ENCODE data around the gene EPHX1. TPM values are rescaled to one million over a fixed set of nuclear protein-coding genes. Genes with fewer than 3 reads are reported as not detected.

Gene EPHX1
- total and polyA plus RNA-seq, 2 donors (not counting 1 experiment from before 2014, with no cell fraction given) = 0.75 to 4.2 TPM

DNA sequence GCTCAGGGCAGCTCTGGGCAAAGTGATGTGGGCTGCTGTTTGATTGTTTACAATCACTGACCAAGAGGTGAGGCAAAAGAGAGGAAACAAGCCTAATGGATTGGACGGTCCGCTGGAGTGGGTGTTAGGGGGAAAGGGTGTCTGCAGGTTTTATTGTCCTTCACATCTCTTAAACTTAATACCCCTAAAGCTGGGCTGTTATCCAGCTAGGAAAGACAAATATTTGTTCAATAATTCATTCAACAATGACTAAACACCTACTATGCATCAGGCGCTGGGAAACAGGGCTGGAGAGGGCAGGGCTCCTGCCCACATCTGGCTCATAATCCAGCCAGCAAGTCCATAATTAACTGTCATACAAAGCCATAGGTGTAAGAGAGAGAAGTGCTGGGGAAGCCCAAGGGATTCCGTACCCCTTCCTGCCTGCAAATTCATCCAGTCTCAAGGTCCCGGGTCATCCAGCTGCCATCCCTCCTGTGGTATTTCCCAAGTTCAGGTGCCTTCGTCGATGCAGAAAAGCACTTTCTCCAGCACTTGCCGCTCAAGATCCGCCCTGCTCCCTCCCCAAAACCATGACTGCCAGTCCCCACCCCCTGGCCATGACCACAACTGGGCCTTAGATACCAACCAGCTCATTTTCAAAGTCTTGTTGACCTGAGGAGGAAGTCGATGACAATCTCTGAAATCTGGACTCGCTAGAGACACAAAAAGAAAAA lies 61.6 kb downstream of the EPHX1 start:
- Mint-ChIP-seq H3K4me1 (peaks cover 7% of the 10 kb centered on the region), H3K27ac (no peak overlapping the region), H3K27me3 (no peaks in the 10 kb centered on the region), H3K9me3 (ENCODE audit: insufficient read depth) (no peaks in the 10 kb centered on the region), H3K4me3 (no peak overlapping the region)
- Histone ChIP-seq H3K9ac (ENCODE audit: low read length) (no peak overlapping the region), H3K27me3 (replicated peaks in 1 of 4; ENCODE audit: control extremely low read depth in 1 of 4, control insufficient read depth in 3 of 4, insufficient read depth in 4 of 4, low read length in 3 of 4) (no peaks in the 10 kb centered on the region), H3K4me2 (replicated peaks; ENCODE audit: low read depth, low read length, poor library complexity, severe bottlenecking) (no peak overlapping the region), H3K79me2 (ENCODE audit: control insufficient read depth, insufficient read depth, low read length) (peaks cover 18% of the 10 kb centered on the region), H4K20me1 (ENCODE audit: control insufficient read depth, insufficient read depth, low read length, poor library complexity, severe bottlenecking) (peaks cover 47% of the 10 kb centered on the region), H2AFZ (ENCODE audit: insufficient read depth, low read depth, low read length, poor library complexity, severe bottlenecking) (no peak overlapping the region), H3K27ac (ENCODE audit: low read length in 2 of 2) (no peak overlapping the region), H3K4me1 (ENCODE audit: control insufficient read depth in 2 of 2, insufficient read depth in 2 of 2, low read length in 2 of 2) (peaks cover 2 to 6% of the 10 kb centered on the region in 2 donors), H3K36me3 (replicated peaks in 1 of 2; ENCODE audit: control extremely low read depth in 1 of 2, control insufficient read depth in 1 of 2, extremely low read depth in 1 of 2, insufficient read depth in 2 of 2, low read length in 1 of 2) (peaks cover 1 to 83% of the 10 kb centered on the region in 2 experiments), H3K9me3 (ENCODE audit: control extremely low read depth in 1 of 3, control insufficient read depth in 2 of 3, insufficient read depth in 1 of 3, low read length in 2 of 3) (no peaks in the 10 kb centered on the region), H3K4me3 (ENCODE audit: control extremely low read depth in 1 of 5, extremely low read depth in 1 of 5, insufficient read depth in 1 of 5, low read depth in 2 of 5, low read length in 4 of 5) (no peak overlapping the region)
- ChIA-PET POLR2A (no interaction called here), CTCF (interaction anchor here (1.0 to 1.6 kb wide), 6 partner anchors 10 to 40 kb away, joined by 3 to 5 read pairs (median 4); partner anchors contain the start of gene TMEM63A)
- intact Hi-C loops (cut with micrococcal nuclease) = no loop called here
- TF ChIP-seq, protein P1, sequence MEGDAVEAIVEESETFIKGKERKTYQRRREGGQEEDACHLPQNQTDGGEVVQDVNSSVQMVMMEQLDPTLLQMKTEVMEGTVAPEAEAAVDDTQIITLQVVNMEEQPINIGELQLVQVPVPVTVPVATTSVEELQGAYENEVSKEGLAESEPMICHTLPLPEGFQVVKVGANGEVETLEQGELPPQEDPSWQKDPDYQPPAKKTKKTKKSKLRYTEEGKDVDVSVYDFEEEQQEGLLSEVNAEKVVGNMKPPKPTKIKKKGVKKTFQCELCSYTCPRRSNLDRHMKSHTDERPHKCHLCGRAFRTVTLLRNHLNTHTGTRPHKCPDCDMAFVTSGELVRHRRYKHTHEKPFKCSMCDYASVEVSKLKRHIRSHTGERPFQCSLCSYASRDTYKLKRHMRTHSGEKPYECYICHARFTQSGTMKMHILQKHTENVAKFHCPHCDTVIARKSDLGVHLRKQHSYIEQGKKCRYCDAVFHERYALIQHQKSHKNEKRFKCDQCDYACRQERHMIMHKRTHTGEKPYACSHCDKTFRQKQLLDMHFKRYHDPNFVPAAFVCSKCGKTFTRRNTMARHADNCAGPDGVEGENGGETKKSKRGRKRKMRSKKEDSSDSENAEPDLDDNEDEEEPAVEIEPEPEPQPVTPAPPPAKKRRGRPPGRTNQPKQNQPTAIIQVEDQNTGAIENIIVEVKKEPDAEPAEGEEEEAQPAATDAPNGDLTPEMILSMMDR (IDR thresholded peaks at IDR 0.05) = no peak
- no peak for TF ChIP-seq EZH2 (IDR thresholded peaks at IDR 0.05; ENCODE audit: borderline replicate concordance, insufficient read depth, low read depth, low read length, poor library complexity, severe bottlenecking)
- no peak for DNase-seq
- WGBS (ENCODE audit: insufficient coverage) = 91% methylated on average over 6 of the region's 11 CpGs
- no peak for ATAC-seq (ENCODE audit: low read depth)

DNA sequence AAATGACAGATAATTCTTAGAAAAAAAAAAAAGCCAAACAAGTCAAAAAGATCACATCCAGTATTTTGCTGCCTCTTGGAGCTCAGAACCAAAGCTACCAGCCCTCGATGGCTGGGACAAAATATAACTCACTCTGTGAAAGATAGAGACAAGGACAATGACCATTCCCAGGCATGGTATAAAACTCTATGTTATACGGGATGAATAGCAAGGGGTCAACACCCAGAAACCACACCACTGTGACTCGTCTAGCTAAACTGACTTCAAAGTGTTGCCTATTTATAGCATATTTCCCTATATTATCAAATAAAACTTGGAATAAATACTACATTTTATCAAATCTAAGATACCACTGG lies 62.1 kb downstream of the EPHX1 start:
- H4K20me1 ChIP-seq (ENCODE audit: control insufficient read depth, insufficient read depth, low read length, poor library complexity, severe bottlenecking) = peaks cover 47% of the 10 kb centered on the region
- H3K9me3 ChIP-seq (ENCODE audit: control extremely low read depth in 1 of 3, control insufficient read depth in 2 of 3, insufficient read depth in 1 of 3, low read length in 2 of 3) = no peaks in the 10 kb centered on the region
- no peak overlapping the region for H2AFZ ChIP-seq (ENCODE audit: insufficient read depth, low read depth, low read length, poor library complexity, severe bottlenecking)
- WGBS (ENCODE audit: insufficient coverage) = no CpG with 5 or more reads among the region's 3 CpGs
- ChIA-PET POLR2A (no interaction called here), CTCF (interaction anchor here (1.0 to 1.5 kb wide), 3 partner anchors 9 to 23 kb away, joined by 3 to 4 read pairs (median 3); no protein-coding TSS in a partner anchor)
- no peak overlapping the region for H3K27ac ChIP-seq (ENCODE audit: low read length in 2 of 2)
- no peak for DNase-seq
- ATAC-seq (ENCODE audit: low read depth) = no peak
- H3K79me2 ChIP-seq (ENCODE audit: control insufficient read depth, insufficient read depth, low read length) = peaks cover 18% of the 10 kb centered on the region
- peaks cover 1 to 81% of the 10 kb centered on the region in 2 experiments for H3K36me3 ChIP-seq (replicated peaks in 1 of 2; ENCODE audit: control extremely low read depth in 1 of 2, control insufficient read depth in 1 of 2, extremely low read depth in 1 of 2, insufficient read depth in 2 of 2, low read length in 1 of 2)
- no peak overlapping the region for H3K9ac ChIP-seq (ENCODE audit: low read length)
- H3K4me1 ChIP-seq (ENCODE audit: control insufficient read depth in 2 of 2, insufficient read depth in 2 of 2, low read length in 2 of 2) = peaks cover 0 to under 1% of the 10 kb centered on the region in 2 donors
- H3K4me1 Mint-ChIP-seq = peaks cover 3% of the 10 kb centered on the region
- intact Hi-C loops (cut with micrococcal nuclease) = no loop called here
- TF ChIP-seq EZH2 (IDR thresholded peaks at IDR 0.05; ENCODE audit: borderline replicate concordance, insufficient read depth, low read depth, low read length, poor library complexity, severe bottlenecking) = no peak
- TF ChIP-seq, protein P1 (IDR thresholded peaks at IDR 0.05) = no peak
- no peak overlapping the region for H3K27ac Mint-ChIP-seq
- H3K27me3 Mint-ChIP-seq = no peaks in the 10 kb centered on the region
- no peak overlapping the region for H3K4me3 ChIP-seq (ENCODE audit: control extremely low read depth in 1 of 5, extremely low read depth in 1 of 5, insufficient read depth in 1 of 5, low read depth in 2 of 5, low read length in 4 of 5)
- no peak overlapping the region for H3K4me2 ChIP-seq (replicated peaks; ENCODE audit: low read depth, low read length, poor library complexity, severe bottlenecking)
- no peak overlapping the region for H3K4me3 Mint-ChIP-seq
- H3K27me3 ChIP-seq (replicated peaks in 1 of 4; ENCODE audit: control extremely low read depth in 1 of 4, control insufficient read depth in 3 of 4, insufficient read depth in 4 of 4, low read length in 3 of 4) = no peaks in the 10 kb centered on the region
- H3K9me3 Mint-ChIP-seq (ENCODE audit: insufficient read depth) = no peaks in the 10 kb centered on the region
